Amniotic epithelial cell (primary cell): ENCODE results near the gene TSEN2.
"Not testable (repeated sequence)": the region's sequence is repeated elsewhere in the genome, so short reads cannot be mapped to it uniquely, and the experiment has no call there.

Source experiments
- DNase-seq: peaks from one replicate; pipeline ENCODE4 v3.0.0-alpha.2; 2010; ENCODE audit warnings: low read depth

TSEN2 gene

GRCh38 chr3:12452361-12453330 lies 31.6 kb upstream of the TSEN2 start:
- DNase-seq: no peak

- peak; percentile 50 for DNase-seq
Measured at GRCh38 chr3:12454076-12454815, 30.0 kb upstream of the TSEN2 start.

GRCh38 chr3:12454816-12455121 lies 29.5 kb upstream of the TSEN2 start:
- peak; percentile 19 for DNase-seq

GRCh38 chr3:12455740-12456139 lies 28.5 kb upstream of the TSEN2 start:
- no peak for DNase-seq

- no peak for DNase-seq
Measured at GRCh38 chr3:12456441-12456840, 27.8 kb upstream of the TSEN2 start.

- DNase-seq: not testable (repeated sequence)
Measured at GRCh38 chr3:12457380-12457779, 26.9 kb upstream of the TSEN2 start.

GRCh38 chr3:12458901-12459300 lies 25.4 kb upstream of the TSEN2 start:
- DNase-seq: no peak

- DNase-seq: no peak
Measured at GRCh38 chr3:12460127-12460526, 24.2 kb upstream of the TSEN2 start.

GRCh38 chr3:12461097-12461649 lies 23.1 kb upstream of the TSEN2 start:
- no peak for DNase-seq

- peak; percentile 18 for DNase-seq
Measured at GRCh38 chr3:12462159-12462947, 21.9 kb upstream of the TSEN2 start.

GRCh38 chr3:12463686-12464085 lies 20.6 kb upstream of the TSEN2 start:
- DNase-seq: no peak

- DNase-seq: no peak
Measured at GRCh38 chr3:12464181-12464580, 20.1 kb upstream of the TSEN2 start.

- no peak for DNase-seq
Measured at GRCh38 chr3:12465151-12465835, 19.0 kb upstream of the TSEN2 start.

- no peak for DNase-seq
Measured at GRCh38 chr3:12465836-12466225, 18.4 kb upstream of the TSEN2 start.

- DNase-seq: no peak
Measured at GRCh38 chr3:12467746-12468145, 16.5 kb upstream of the TSEN2 start.

- DNase-seq: no peak
Measured at GRCh38 chr3:12468276-12468675, 16.0 kb upstream of the TSEN2 start.

GRCh38 chr3:12468757-12469156 lies 15.5 kb upstream of the TSEN2 start:
- no peak for DNase-seq

- DNase-seq: not testable (repeated sequence)
Measured at GRCh38 chr3:12469222-12469621, 15.1 kb upstream of the TSEN2 start.

GRCh38 chr3:12470111-12470510 lies 14.2 kb upstream of the TSEN2 start:
- DNase-seq: peak; percentile 45

GRCh38 chr3:12470680-12471079 lies 13.6 kb upstream of the TSEN2 start:
- DNase-seq: no peak

GRCh38 chr3:12471241-12471640 lies 13.0 kb upstream of the TSEN2 start:
- DNase-seq: peak; percentile 40
